Fibroblast of villous mesenchyme (primary cell): ENCODE data around the gene DIRAS1. TPM values are rescaled to one million over a fixed set of nuclear protein-coding genes. Genes with fewer than 3 reads are reported as not detected.
"Not testable (repeated sequence)": the region's sequence is repeated elsewhere in the genome, so short reads cannot be mapped to it uniquely, and the experiment has no call there.

Source experiments
- DNase-seq: peaks from one replicate; pipeline ENCODE4 v3.0.0-alpha.2; 2010; ENCODE audit warnings: low read depth
- H3K4me3 ChIP-seq: 2 replicates; pipeline ENCODE4 v1.5.1; 2011; ENCODE audit warnings: low read depth, mild to moderate bottlenecking, low read length
- total RNA-seq: library from RNA; depleted of rRNA; stranded (reverse); fragments of >200 nt; gene quantifications from 2 replicates; pipeline ENCODE4 v1.2.3, GENCODE V29; 2012
- TF ChIP-seq, protein P1 (sequence below): IDR thresholded peaks from 2 replicates; pipeline ENCODE4 v1.5.1; 2012; ENCODE audit warnings: low read depth, mild to moderate bottlenecking, low read length; ENCODE audit not compliant: insufficient read depth

Gene DIRAS1
- total RNA-seq, 1 donor = under 0.01 TPM

DNA sequence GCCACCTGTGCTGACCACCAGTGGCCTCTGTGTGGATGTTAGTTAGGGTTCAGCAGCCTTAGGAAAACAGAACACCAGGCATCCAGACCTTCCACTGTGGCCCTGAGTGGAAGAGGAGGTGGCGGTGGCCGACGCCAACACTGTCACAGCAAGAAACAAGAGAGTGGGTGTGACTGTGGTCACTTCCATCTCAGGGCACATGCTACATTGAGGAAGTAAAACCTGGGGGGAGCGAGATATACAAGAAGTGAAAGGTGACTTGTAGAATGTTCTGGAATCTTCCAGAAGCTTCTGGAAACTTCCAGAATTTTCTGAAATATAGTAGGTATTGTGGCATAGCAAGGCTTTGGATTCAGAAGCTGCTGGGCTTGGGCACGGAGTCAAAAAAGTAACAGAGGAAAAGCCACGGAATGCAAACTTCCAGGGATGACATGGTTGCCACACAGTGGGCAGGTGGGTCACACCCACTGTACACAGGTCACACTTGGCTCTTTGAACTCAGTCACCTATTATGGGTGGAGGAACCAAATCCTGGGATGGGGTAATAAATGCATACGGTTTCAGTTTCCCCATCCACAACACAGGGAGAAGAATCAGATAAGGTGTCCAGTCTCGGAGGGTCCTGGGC lies 43.0 kb downstream of the DIRAS1 start:
- H3K4me3 ChIP-seq = no peak overlapping the region
- no peak for DNase-seq
- TF ChIP-seq, protein P1, sequence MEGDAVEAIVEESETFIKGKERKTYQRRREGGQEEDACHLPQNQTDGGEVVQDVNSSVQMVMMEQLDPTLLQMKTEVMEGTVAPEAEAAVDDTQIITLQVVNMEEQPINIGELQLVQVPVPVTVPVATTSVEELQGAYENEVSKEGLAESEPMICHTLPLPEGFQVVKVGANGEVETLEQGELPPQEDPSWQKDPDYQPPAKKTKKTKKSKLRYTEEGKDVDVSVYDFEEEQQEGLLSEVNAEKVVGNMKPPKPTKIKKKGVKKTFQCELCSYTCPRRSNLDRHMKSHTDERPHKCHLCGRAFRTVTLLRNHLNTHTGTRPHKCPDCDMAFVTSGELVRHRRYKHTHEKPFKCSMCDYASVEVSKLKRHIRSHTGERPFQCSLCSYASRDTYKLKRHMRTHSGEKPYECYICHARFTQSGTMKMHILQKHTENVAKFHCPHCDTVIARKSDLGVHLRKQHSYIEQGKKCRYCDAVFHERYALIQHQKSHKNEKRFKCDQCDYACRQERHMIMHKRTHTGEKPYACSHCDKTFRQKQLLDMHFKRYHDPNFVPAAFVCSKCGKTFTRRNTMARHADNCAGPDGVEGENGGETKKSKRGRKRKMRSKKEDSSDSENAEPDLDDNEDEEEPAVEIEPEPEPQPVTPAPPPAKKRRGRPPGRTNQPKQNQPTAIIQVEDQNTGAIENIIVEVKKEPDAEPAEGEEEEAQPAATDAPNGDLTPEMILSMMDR = no peak

DNA sequence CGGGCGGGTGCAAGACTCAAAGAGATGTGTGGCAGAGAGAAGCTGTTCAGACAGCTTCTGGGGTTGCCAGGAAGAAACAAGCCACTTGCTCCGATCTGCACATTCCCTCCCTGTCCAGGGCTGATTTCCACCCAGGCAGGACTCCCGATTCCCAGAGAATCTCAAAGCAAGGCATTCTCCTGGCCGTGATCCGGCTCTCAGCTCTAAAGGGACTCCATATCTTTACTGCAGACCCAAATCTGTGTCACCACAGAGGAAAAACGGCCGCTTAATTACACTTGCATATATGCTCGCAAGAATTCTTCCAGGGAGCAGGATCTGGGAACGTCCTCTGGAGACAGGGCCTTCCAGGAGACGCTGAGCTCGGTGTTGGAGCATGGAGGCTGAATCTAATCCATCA lies 44.3 kb downstream of the DIRAS1 start:
- TF ChIP-seq, protein P1 = no peak
- no peak overlapping the region for H3K4me3 ChIP-seq

GRCh38 chr19:2675892-2676291 lies 45.3 kb downstream of the DIRAS1 start:
- no peak overlapping the region for H3K4me3 ChIP-seq
- DNase-seq = no peak
- TF ChIP-seq, protein P1 = no peak

More for the DNA sequence above, 44.3 kb downstream of the DIRAS1 start:
- no peak for DNase-seq

DNA sequence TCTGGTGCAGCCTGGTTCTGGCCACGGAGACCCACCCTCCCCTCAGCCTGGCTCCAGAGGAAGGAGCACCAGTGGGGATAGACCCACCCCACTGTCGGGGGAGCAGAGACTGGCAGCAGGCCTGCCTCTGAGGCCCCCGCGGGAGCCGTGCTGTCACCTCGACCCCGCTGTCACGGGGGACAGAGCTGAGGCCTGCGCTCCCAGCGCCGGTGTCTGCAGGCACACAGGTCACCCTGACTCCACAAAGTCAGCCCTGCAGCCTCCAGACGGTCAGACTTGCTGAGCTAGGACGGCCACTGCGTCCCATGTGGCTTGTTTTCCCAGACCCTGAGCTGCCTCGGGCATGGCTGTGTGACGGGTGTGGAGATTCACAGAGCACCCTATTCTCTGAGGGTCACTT lies 51.0 kb downstream of the DIRAS1 start:
- TF ChIP-seq, protein P1 = no peak
- DNase-seq = no peak
- no peak overlapping the region for H3K4me3 ChIP-seq

DNA sequence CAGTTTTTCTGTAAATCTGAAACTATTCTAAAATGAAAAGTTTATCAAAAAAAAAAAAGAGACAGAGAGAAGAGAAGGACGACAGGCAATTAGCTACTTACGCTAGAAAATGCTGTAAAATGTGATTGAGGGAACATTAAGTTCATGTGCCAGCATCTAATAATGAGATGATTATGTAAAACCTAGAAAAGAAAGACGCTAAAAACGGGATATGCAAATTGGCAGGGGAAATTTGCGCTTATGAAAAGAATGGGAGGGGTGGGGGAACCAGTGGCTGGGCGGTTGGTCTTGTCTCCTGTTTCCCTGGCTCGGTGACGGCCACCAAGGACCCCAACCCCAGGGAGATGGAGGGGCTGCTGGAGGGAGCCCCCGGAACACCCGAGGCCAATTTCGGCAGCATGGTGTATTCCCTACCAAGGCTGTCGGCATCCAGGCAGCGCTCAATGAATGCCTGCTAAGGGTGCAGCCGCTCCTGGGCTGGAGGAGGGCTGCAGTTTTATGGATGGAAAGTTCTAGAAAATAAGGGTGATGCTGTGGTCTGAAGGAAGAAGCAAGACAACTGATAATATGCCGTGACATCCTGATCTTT lies 52.9 kb downstream of the DIRAS1 start:
- H3K4me3 ChIP-seq = no peak overlapping the region
- DNase-seq = no peak
- TF ChIP-seq, protein P1 = no peak

DNA sequence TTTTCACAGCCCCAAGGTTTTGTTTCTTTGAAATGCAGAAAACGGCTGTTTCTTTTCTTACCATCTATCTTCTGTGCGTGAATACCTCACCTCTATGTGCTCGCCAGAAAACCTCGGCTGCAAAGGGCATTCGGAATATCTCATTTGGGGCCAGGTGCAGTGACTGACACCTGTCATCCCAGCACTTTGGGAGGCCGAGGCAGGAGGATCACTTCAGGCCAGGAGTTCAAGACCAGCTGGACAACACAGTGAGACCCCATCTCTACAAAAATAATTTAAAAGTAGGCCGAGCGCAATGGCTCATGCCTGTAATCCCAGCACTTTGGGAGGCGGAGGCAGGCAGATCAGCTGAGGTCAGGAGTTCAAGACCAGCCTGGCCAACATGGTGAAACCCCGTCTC lies 53.8 kb downstream of the DIRAS1 start:
- not testable (repeated sequence) for H3K4me3 ChIP-seq, DNase-seq

GRCh38 chr19:2666344-2666994 lies 54.7 kb downstream of the DIRAS1 start:
- H3K4me3 ChIP-seq = no peak overlapping the region
- DNase-seq = no peak
- TF ChIP-seq, protein P1 = no peak
